ENCODE measurements around the gene DEDD. TPM values are rescaled to one million over a fixed set of nuclear protein-coding genes. Genes with fewer than 3 reads are reported as not detected.

Gene DEDD
- total and polyA plus RNA-seq, 2 experiments from 2014 or later: 22.8 to 35.3 TPM

DNA sequence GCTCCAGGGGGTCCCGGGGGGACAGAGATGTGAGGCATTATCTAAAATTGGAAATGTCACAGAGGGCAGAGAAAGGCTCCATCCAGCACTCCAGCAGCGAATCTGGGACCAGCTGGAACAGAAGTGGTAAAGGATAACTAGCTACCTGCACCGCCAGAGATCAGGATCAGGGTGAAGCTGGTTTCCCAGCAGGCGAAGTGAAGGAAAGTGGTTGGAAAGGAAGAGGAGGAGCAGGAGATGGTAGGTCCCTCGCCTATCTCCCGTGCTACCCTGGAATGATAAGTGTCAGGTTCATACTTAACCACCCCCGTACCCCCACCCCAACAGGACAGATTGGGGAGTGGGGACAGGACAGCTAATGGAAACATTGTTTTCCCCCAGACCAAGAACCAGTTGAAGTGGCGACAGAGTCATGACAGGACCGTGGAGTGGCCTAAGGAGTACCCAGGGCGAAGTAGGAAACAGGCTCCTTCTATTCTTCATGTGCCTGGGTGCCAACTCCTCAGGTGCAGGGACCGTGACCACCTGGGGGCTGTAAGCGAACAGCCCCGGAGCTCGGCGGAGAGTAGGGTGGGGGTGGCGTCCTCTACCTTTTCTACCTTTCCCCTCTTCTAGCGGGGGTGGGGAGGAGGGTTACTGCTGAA lies 44.1 kb upstream of the DEDD start:
- H3K9me2 ChIP-seq (ENCODE audit: insufficient read depth): no peaks in the 10 kb centered on the region
- peak overlapping the region; percentile 99 for H3K27ac Mint-ChIP-seq
- peaks cover 17% of the 10 kb centered on the region for H3K36me3 ChIP-seq (ENCODE audit: insufficient read depth)
- peaks cover 8% of the 10 kb centered on the region for H3K79me2 ChIP-seq (replicated peaks; ENCODE audit: insufficient read depth)
- H3K27me3 ChIP-seq (ENCODE audit: insufficient read depth): no peaks in the 10 kb centered on the region
- peaks cover 15% of the 10 kb centered on the region; the same call in 1 of the 2 replicates for H3K4me1 ChIP-seq (ENCODE audit: insufficient read depth)
- peaks cover 40% of the 10 kb centered on the region for H3K36me3 Mint-ChIP-seq (ENCODE audit: low read depth)
- peaks cover 15% of the 10 kb centered on the region for H3K4me1 Mint-ChIP-seq
- peak overlapping the region; percentile 99 for H3K4me3 ChIP-seq
- no peaks in the 10 kb centered on the region for H3F3A ChIP-seq (replicated peaks; ENCODE audit: low read depth)
- peak overlapping the region; percentile 98 for H3K4me3 Mint-ChIP-seq
- peak overlapping the region; percentile 98 for H2AFZ ChIP-seq
- peak overlapping the region; percentile 100 for H3K4me2 ChIP-seq
- DNase-seq (ENCODE audit: low spot score): no peak
- H3K27ac ChIP-seq (ENCODE audit: low read depth): no peak overlapping the region
- H3K9me3 Mint-ChIP-seq: no peaks in the 10 kb centered on the region
- TF ChIP-seq ZNF331 (CRISPR knock-in tag; IDR thresholded peaks at IDR 0.05; ENCODE audit: low read depth): no peak
- TF ChIP-seq POLR2AphosphoS5 (IDR thresholded peaks at IDR 0.05; ENCODE audit: low read depth): no peak
- TF ChIP-seq, protein P1, sequence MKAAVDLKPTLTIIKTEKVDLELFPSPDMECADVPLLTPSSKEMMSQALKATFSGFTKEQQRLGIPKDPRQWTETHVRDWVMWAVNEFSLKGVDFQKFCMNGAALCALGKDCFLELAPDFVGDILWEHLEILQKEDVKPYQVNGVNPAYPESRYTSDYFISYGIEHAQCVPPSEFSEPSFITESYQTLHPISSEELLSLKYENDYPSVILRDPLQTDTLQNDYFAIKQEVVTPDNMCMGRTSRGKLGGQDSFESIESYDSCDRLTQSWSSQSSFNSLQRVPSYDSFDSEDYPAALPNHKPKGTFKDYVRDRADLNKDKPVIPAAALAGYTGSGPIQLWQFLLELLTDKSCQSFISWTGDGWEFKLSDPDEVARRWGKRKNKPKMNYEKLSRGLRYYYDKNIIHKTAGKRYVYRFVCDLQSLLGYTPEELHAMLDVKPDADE (IDR thresholded peaks at IDR 0.05): no peak
- no peak for TF ChIP-seq STAT1 (IDR thresholded peaks at IDR 0.05; ENCODE audit: unreplicated experiment)
- no peak for TF ChIP-seq EZH2phosphoT487 (IDR thresholded peaks at IDR 0.05; ENCODE audit: unreplicated experiment)
- TF ChIP-seq NANOG (IDR thresholded peaks at IDR 0.05; ENCODE audit: borderline replicate concordance): no peak
- no peak for TF ChIP-seq EZH2 (IDR thresholded peaks at IDR 0.05; ENCODE audit: low read depth, unreplicated experiment)
- no peak for TF ChIP-seq CREB1 (CRISPR knock-in tag; IDR thresholded peaks at IDR 0.05; ENCODE audit: low read depth)
- no peak for TF ChIP-seq ZNF114 (CRISPR knock-in tag; IDR thresholded peaks at IDR 0.05)
- TF ChIP-seq JUNB (IDR thresholded peaks at IDR 0.05; ENCODE audit: unreplicated experiment): no peak
- TF ChIP-seq, protein P2, sequence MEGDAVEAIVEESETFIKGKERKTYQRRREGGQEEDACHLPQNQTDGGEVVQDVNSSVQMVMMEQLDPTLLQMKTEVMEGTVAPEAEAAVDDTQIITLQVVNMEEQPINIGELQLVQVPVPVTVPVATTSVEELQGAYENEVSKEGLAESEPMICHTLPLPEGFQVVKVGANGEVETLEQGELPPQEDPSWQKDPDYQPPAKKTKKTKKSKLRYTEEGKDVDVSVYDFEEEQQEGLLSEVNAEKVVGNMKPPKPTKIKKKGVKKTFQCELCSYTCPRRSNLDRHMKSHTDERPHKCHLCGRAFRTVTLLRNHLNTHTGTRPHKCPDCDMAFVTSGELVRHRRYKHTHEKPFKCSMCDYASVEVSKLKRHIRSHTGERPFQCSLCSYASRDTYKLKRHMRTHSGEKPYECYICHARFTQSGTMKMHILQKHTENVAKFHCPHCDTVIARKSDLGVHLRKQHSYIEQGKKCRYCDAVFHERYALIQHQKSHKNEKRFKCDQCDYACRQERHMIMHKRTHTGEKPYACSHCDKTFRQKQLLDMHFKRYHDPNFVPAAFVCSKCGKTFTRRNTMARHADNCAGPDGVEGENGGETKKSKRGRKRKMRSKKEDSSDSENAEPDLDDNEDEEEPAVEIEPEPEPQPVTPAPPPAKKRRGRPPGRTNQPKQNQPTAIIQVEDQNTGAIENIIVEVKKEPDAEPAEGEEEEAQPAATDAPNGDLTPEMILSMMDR (conservative IDR thresholded peaks at IDR 0.05; ENCODE audit: low read depth in 2 of 2): no peak
- TF ChIP-seq, protein P3, sequence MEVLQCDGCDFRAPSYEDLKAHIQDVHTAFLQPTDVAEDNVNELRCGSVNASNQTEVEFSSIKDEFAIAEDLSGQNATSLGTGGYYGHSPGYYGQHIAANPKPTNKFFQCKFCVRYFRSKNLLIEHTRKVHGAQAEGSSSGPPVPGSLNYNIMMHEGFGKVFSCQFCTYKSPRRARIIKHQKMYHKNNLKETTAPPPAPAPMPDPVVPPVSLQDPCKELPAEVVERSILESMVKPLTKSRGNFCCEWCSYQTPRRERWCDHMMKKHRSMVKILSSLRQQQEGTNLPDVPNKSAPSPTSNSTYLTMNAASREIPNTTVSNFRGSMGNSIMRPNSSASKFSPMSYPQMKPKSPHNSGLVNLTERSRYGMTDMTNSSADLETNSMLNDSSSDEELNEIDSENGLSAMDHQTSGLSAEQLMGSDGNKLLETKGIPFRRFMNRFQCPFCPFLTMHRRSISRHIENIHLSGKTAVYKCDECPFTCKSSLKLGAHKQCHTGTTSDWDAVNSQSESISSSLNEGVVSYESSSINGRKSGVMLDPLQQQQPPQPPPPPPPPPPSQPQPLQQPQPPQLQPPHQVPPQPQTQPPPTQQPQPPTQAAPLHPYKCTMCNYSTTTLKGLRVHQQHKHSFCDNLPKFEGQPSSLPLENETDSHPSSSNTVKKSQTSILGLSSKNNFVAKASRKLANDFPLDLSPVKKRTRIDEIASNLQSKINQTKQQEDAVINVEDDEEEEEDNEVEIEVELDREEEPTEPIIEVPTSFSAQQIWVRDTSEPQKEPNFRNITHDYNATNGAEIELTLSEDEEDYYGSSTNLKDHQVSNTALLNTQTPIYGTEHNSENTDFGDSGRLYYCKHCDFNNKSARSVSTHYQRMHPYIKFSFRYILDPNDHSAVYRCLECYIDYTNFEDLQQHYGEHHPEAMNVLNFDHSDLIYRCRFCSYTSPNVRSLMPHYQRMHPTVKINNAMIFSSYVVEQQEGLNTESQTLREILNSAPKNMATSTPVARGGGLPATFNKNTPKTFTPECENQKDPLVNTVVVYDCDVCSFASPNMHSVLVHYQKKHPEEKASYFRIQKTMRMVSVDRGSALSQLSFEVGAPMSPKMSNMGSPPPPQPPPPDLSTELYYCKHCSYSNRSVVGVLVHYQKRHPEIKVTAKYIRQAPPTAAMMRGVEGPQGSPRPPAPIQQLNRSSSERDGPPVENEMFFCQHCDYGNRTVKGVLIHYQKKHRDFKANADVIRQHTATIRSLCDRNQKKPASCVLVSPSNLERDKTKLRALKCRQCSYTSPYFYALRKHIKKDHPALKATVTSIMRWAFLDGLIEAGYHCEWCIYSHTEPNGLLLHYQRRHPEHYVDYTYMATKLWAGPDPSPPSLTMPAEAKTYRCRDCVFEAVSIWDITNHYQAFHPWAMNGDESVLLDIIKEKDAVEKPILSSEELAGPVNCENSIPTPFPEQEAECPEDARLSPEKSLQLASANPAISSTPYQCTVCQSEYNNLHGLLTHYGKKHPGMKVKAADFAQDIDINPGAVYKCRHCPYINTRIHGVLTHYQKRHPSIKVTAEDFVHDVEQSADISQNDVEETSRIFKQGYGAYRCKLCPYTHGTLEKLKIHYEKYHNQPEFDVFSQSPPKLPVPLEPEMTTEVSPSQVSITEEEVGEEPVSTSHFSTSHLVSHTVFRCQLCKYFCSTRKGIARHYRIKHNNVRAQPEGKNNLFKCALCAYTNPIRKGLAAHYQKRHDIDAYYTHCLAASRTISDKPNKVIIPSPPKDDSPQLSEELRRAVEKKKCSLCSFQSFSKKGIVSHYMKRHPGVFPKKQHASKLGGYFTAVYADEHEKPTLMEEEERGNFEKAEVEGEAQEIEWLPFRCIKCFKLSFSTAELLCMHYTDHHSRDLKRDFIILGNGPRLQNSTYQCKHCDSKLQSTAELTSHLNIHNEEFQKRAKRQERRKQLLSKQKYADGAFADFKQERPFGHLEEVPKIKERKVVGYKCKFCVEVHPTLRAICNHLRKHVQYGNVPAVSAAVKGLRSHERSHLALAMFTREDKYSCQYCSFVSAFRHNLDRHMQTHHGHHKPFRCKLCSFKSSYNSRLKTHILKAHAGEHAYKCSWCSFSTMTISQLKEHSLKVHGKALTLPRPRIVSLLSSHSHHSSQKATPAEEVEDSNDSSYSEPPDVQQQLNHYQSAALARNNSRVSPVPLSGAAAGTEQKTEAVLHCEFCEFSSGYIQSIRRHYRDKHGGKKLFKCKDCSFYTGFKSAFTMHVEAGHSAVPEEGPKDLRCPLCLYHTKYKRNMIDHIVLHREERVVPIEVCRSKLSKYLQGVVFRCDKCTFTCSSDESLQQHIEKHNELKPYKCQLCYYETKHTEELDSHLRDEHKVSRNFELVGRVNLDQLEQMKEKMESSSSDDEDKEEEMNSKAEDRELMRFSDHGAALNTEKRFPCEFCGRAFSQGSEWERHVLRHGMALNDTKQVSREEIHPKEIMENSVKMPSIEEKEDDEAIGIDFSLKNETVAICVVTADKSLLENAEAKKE (CRISPR knock-in tag; IDR thresholded peaks at IDR 0.05): no peak
- TF ChIP-seq, protein P4, sequence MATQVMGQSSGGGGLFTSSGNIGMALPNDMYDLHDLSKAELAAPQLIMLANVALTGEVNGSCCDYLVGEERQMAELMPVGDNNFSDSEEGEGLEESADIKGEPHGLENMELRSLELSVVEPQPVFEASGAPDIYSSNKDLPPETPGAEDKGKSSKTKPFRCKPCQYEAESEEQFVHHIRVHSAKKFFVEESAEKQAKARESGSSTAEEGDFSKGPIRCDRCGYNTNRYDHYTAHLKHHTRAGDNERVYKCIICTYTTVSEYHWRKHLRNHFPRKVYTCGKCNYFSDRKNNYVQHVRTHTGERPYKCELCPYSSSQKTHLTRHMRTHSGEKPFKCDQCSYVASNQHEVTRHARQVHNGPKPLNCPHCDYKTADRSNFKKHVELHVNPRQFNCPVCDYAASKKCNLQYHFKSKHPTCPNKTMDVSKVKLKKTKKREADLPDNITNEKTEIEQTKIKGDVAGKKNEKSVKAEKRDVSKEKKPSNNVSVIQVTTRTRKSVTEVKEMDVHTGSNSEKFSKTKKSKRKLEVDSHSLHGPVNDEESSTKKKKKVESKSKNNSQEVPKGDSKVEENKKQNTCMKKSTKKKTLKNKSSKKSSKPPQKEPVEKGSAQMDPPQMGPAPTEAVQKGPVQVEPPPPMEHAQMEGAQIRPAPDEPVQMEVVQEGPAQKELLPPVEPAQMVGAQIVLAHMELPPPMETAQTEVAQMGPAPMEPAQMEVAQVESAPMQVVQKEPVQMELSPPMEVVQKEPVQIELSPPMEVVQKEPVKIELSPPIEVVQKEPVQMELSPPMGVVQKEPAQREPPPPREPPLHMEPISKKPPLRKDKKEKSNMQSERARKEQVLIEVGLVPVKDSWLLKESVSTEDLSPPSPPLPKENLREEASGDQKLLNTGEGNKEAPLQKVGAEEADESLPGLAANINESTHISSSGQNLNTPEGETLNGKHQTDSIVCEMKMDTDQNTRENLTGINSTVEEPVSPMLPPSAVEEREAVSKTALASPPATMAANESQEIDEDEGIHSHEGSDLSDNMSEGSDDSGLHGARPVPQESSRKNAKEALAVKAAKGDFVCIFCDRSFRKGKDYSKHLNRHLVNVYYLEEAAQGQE (IDR thresholded peaks at IDR 0.05; ENCODE audit: unreplicated experiment): no peak
- H3K27me3 Mint-ChIP-seq (ENCODE audit: insufficient read depth, low read depth, poor library complexity): peaks cover 4% of the 10 kb centered on the region
- peaks cover 6% of the 10 kb centered on the region; the same call in 1 of the 2 replicates for H4K20me1 ChIP-seq (replicated peaks; ENCODE audit: insufficient read depth)
- peak; percentile 8; the same call in 1 of the 3 replicates for ATAC-seq
